ENCODE measurements around the gene CACNA1I.
"Not testable (repeated sequence)": the region's sequence is repeated elsewhere in the genome, so short reads cannot be mapped to it uniquely, and the experiment has no call there.

The CACNA1I gene

DNA sequence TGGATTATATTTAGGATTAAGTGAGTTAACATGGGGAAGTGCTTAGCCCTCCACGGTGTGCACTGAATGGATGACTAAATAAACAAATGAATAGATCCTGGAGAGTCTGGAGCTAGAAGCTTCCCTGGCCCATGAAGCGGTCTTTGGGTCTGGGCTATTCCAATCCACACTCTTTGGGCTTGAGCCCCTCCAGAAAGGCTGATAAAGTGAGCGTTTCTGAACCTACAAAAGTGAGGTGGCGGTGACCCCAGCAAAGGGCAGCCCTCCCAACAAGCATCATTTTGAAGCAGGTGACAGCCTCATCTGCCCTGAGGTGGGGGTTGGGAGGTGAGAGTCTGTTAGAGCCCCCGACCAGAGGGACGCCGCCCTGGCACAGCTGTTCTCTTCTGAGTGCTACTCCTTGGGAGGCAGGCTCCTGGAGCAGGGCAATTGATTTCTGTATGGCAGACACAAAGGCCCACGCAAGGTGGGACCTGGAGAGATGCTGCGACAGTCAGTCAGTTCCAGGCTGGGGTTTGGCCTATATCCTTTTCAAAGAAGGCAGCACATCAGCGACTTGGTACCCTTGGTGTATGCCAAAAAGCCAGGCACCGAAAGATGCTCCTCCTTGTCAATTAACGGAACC lies 157.8 kb downstream of the CACNA1I start:
- DNase-seq (ENCODE audit: low read depth in 2 of 2), result no peak
- TF ChIP-seq, protein P1, sequence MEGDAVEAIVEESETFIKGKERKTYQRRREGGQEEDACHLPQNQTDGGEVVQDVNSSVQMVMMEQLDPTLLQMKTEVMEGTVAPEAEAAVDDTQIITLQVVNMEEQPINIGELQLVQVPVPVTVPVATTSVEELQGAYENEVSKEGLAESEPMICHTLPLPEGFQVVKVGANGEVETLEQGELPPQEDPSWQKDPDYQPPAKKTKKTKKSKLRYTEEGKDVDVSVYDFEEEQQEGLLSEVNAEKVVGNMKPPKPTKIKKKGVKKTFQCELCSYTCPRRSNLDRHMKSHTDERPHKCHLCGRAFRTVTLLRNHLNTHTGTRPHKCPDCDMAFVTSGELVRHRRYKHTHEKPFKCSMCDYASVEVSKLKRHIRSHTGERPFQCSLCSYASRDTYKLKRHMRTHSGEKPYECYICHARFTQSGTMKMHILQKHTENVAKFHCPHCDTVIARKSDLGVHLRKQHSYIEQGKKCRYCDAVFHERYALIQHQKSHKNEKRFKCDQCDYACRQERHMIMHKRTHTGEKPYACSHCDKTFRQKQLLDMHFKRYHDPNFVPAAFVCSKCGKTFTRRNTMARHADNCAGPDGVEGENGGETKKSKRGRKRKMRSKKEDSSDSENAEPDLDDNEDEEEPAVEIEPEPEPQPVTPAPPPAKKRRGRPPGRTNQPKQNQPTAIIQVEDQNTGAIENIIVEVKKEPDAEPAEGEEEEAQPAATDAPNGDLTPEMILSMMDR (IDR thresholded peaks at IDR 0.05; ENCODE audit: low read depth, low read length), result no peak
- H3K4me3 ChIP-seq (replicated peaks in 1 of 2; ENCODE audit: low read depth in 2 of 2, low read length in 2 of 2), result no peak overlapping the region

DNA sequence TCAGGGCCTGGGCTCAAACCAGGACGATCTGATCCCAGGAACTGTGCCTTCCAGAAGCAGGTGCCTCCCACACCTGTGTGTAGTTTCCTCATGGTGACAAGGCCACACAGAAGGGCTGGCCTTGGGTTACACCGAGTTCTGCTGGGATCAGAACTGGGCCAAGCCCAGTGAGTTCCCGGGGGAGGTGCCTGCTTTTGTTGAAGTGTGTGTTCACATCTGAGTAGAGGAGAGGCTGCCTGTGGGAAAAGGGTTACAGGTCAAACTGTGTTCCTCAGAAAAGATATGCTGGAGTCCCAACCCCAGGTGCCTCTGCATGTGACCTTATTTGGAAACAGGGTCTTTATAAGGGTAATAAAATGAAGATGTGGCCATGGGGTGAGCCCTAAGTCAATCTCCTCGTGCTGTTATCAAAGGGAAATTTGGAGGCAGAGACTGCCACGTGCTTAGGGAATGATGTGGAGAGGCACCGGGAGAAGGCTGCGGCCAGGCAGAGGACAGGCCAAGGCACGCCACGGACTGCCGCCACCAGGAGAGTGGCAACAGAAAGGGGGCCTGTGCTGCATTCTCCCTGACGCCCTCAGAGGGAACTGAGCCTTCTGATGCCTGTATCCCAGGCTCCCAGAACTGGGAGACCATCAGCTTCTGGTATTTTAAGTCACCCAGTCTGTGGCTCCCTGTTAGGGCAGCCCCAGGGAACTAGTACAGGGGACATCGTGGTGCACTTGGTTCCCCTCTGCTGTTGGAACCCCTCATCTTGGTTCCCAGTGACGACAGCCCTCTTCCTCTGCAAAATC lies 158.8 kb downstream of the CACNA1I start:
- DNase-seq (ENCODE audit: low read depth in 2 of 2), result no peak
- TF ChIP-seq, protein P1 (IDR thresholded peaks at IDR 0.05; ENCODE audit: low read depth, low read length), result no peak
- no peak overlapping the region for H3K4me3 ChIP-seq (replicated peaks in 1 of 2; ENCODE audit: low read depth in 2 of 2, low read length in 2 of 2)

DNA sequence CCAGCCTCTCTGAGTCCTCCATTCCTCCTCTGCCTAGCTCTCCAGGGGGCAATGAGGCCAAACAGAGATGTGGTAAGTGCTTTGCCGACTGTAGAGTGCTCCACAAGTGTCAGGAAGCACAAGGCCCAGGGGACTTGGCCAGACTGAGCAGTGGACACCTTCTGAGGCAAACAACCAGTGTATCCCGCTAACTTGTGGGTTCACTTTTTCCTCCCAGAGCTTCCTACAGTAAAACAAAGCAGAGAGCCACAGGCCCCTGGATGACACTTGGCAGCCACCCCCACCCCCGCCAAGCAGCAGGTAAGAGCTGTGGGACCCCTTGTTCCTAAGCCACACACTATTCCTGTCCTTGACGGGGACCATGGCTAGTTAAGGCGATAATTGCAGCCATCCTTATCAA lies 160.9 kb downstream of the CACNA1I start:
- TF ChIP-seq, protein P1 (IDR thresholded peaks at IDR 0.05; ENCODE audit: low read depth, low read length), result no peak
- no peak for DNase-seq (ENCODE audit: low read depth in 2 of 2)
- no peak overlapping the region for H3K4me3 ChIP-seq (replicated peaks in 1 of 2; ENCODE audit: low read depth in 2 of 2, low read length in 2 of 2)

DNA sequence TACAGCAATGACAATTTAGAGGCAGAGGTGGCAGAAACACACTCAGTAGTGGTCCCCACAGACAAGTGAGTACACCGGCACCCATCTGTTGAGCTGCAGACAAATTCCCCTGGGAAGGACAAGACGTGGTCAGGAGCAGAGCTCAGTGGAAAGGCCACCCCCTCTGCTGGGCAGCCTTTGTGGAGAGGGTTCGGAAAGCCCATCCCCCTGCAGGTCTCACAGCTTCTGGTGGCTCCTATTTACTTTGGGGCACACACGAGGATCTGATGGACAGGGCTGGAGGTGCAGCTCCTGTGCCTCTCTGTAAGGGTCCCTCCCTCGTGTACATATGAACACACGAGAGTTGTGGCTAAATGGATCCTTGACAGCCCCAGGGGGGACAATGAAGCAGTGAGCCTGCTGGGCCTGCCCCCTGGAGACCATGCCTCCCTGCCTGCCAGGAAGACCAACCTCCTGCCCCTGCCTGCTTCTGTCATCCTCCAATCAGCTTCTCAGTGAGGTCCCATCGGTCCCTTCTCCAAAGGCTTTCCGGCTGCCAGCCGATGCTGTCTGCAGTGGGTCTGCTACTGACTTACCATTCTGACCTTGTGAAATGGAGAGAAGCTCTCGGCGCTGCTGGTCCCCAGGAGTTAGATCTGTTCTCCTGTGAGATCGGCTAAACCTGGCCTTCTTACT lies 161.5 kb downstream of the CACNA1I start:
- no peak for DNase-seq (ENCODE audit: low read depth in 2 of 2)
- H3K4me3 ChIP-seq (replicated peaks in 1 of 2; ENCODE audit: low read depth in 2 of 2, low read length in 2 of 2), result no peak overlapping the region
- TF ChIP-seq, protein P1 (IDR thresholded peaks at IDR 0.05; ENCODE audit: low read depth, low read length), result no peak

DNA sequence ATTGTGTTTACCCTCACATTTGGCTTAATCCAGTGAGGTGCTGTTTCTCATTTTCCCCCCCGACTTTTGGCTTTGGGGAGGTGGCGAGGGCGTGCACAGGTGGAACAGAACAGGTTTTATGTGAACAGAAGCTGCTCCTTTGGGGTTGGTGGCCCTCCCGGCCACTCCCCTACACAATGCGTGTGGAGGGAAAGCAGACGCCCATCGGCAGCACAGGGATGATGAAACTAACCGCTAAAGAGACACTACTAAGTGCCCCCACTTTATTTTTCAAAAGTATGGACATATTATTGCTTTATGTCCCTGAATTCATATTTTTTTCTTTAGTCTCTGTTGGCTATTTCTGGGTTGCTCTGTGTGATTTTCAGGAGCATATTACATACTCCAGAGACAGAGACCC lies 162.1 kb downstream of the CACNA1I start:
- H3K4me3 ChIP-seq (replicated peaks in 1 of 2; ENCODE audit: low read depth in 2 of 2, low read length in 2 of 2), result no peak overlapping the region
- TF ChIP-seq, protein P1 (IDR thresholded peaks at IDR 0.05; ENCODE audit: low read depth, low read length), result no peak
- no peak for DNase-seq (ENCODE audit: low read depth in 2 of 2)

DNA sequence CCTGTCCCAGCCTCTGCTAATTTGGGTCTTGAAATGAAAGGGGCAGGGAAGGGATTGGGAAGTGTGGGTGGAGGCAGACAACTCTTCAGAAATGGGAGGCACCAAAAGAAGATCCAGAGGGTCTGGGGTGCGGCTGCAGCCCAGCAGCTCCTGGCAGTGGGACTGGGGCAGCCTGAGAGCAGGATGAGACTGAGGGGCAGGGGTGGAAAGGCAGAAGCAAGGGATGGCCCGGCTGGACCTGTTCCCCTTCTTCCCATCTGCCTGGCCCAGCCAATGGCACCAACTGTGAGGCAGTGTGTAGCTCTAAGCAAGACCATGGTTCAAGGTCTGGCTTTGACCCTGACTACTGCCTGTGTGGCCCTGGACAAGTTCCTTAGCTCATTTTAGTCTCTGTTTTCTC lies 162.6 kb downstream of the CACNA1I start:
- TF ChIP-seq, protein P1 (IDR thresholded peaks at IDR 0.05; ENCODE audit: low read depth, low read length), result no peak
- no peak overlapping the region for H3K4me3 ChIP-seq (replicated peaks in 1 of 2; ENCODE audit: low read depth in 2 of 2, low read length in 2 of 2)
- no peak for DNase-seq (ENCODE audit: low read depth in 2 of 2)

DNA sequence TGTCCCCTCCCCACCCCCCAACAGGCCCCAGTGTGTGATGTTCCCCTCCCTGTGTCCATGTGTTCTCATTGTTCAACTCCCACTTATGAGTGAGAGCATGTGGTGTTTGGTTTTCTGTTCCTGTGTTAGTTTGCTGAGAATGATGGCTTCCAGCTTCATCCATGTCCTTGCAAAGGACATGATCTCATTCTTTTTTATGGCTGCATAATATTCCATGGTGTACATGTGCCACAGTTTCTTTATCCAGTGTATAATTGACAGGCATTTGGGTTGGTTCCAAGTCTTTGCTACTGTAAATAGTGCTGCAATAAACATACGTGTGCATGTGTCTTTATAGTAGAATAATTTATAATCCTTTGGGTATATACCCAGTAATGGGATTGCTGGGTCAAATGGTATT lies 163.5 kb downstream of the CACNA1I start:
- not testable (repeated sequence) for H3K4me3 ChIP-seq (replicated peaks in 1 of 2; ENCODE audit: low read depth in 2 of 2, low read length in 2 of 2); DNase-seq (ENCODE audit: low read depth in 2 of 2)
